WTC11 (cell line): Measurements from ENCODE around the gene ZBTB32. TPM values are rescaled to one million over a fixed set of nuclear protein-coding genes. Genes with fewer than 3 reads are reported as not detected.

Experiments used
- ATAC-seq: fragments of 200-7000 bp; cut with Tn5 transposase; 2 replicates; pipeline ENCODE4 v1.10.0; 2021; ENCODE audit warnings: mild to moderate bottlenecking, moderate library complexity
- CTCF ChIA-PET: fragments of 300-600 bp; sonication (Branson Sonifier 250); formaldehyde crosslinking; loops from one replicate; lab custom pipeline; 2021; ENCODE audit warnings: antibody characterized with exemption; lab: Charles Lee
- POLR2A ChIA-PET: fragments of 350-600 bp; sonication (Branson Sonifier 250); formaldehyde crosslinking; loops from one replicate; lab custom pipeline; 2021; ENCODE audit warnings: antibody characterized with exemption; lab: Charles Lee
- DNase-seq: peaks from one replicate; pipeline ENCODE4 v3.0.0; 2021; ENCODE audit warnings: low spot score
- H3K27ac Mint-ChIP-seq: 2 replicates; pipeline ENCODE4 v1.8.0; 2021; ENCODE audit warnings: mixed read lengths
- H3K27me3 Mint-ChIP-seq: 2 replicates; pipeline ENCODE4 v1.8.0; 2021; ENCODE audit warnings: low read depth, mild to moderate bottlenecking, moderate library complexity, mixed read lengths
- H3K36me3 Mint-ChIP-seq: 2 replicates; pipeline ENCODE4 v1.8.0; 2021; ENCODE audit warnings: mixed read lengths
- H3K4me1 Mint-ChIP-seq: 2 replicates; pipeline ENCODE4 v1.8.0; 2022; ENCODE audit warnings: mixed read lengths
- H3K4me3 Mint-ChIP-seq: 2 replicates; pipeline ENCODE4 v1.8.0; 2021; ENCODE audit warnings: mild to moderate bottlenecking, moderate library complexity, mixed read lengths
- H3K9me3 Mint-ChIP-seq: 2 replicates; pipeline ENCODE4 v1.8.0; 2021; ENCODE audit warnings: mixed read lengths
- AR ChIP-seq: fragments of 250-450 bp; sonication (Bioruptor Pico); IDR thresholded peaks from 2 replicates; pipeline ENCODE4 v1.9.0; 2021; ENCODE audit warnings: mild to moderate bottlenecking
- ATF1 ChIP-seq: sonication (generic); formaldehyde crosslinking; IDR thresholded peaks from 2 replicates; pipeline ENCODE4 v1.8.1; 2023; ENCODE audit warnings: mild to moderate bottlenecking, moderate library complexity, missing genetic modification reagents
- ATF3 ChIP-seq: sonication (generic); formaldehyde crosslinking; conservative IDR thresholded peaks from 2 replicates; pipeline ENCODE4 v1.8.1; 2022; ENCODE audit warnings: mild to moderate bottlenecking, missing genetic modification reagents
- ATF6 ChIP-seq: sonication (generic); formaldehyde crosslinking; IDR thresholded peaks from 2 replicates; pipeline ENCODE4 v1.8.1; 2023; ENCODE audit warnings: mild to moderate bottlenecking, missing genetic modification reagents
- CREB1 ChIP-seq: sonication (generic); formaldehyde crosslinking; IDR thresholded peaks from 2 replicates; pipeline ENCODE4 v1.8.0; 2023; ENCODE audit warnings: mild to moderate bottlenecking, missing genetic modification reagents
- CREM ChIP-seq: sonication (generic); formaldehyde crosslinking; IDR thresholded peaks from 2 replicates; pipeline ENCODE4 v1.8.1; 2022; ENCODE audit warnings: mild to moderate bottlenecking, missing genetic modification reagents, moderate library complexity
- E2F5 ChIP-seq: sonication (generic); formaldehyde crosslinking; IDR thresholded peaks from 2 replicates; pipeline ENCODE4 v1.8.1; 2022; ENCODE audit warnings: mild to moderate bottlenecking, moderate library complexity, missing genetic modification reagents
- ETV6 ChIP-seq: sonication (generic); formaldehyde crosslinking; IDR thresholded peaks from 2 replicates; pipeline ENCODE4 v1.8.1; 2022; ENCODE audit warnings: mild to moderate bottlenecking, missing genetic modification reagents
- FOXP1 ChIP-seq: sonication (generic); formaldehyde crosslinking; IDR thresholded peaks from 2 replicates; pipeline ENCODE4 v1.8.0; 2022; ENCODE audit warnings: missing genetic modification reagents, mild to moderate bottlenecking, moderate library complexity, borderline replicate concordance
- JUN ChIP-seq: sonication (generic); formaldehyde crosslinking; IDR thresholded peaks from 2 replicates; pipeline ENCODE4 v1.8.0; 2023; ENCODE audit warnings: mild to moderate bottlenecking, missing genetic modification reagents
- KAT7 ChIP-seq: sonication (generic); formaldehyde crosslinking; IDR thresholded peaks from 2 replicates; pipeline ENCODE4 v1.8.1; 2023; ENCODE audit warnings: missing genetic modification reagents, mild to moderate bottlenecking, borderline replicate concordance
- NR1H2 ChIP-seq: sonication (generic); formaldehyde crosslinking; IDR thresholded peaks from 2 replicates; pipeline ENCODE4 v1.9.0; 2021; ENCODE audit warnings: mild to moderate bottlenecking, moderate library complexity, missing genetic modification reagents
- NR3C1 ChIP-seq: sonication (generic); formaldehyde crosslinking; conservative IDR thresholded peaks from 2 replicates; pipeline ENCODE4 v1.8.1; 2023; ENCODE audit warnings: low read depth, mild to moderate bottlenecking, missing genetic modification reagents
- SMAD4 ChIP-seq: sonication (generic); formaldehyde crosslinking; IDR thresholded peaks from 2 replicates; pipeline ENCODE4 v1.8.0; 2022; ENCODE audit warnings: mild to moderate bottlenecking, missing genetic modification reagents
- USF2 ChIP-seq: sonication (generic); formaldehyde crosslinking; IDR thresholded peaks from 2 replicates; pipeline ENCODE4 v1.8.1; 2023; ENCODE audit warnings: mild to moderate bottlenecking, missing genetic modification reagents, moderate library complexity
- ZBTB43 ChIP-seq: sonication (generic); formaldehyde crosslinking; IDR thresholded peaks from 2 replicates; pipeline ENCODE4 v1.8.1; 2023; ENCODE audit warnings: mild to moderate bottlenecking, missing genetic modification reagents
- ZNF317 ChIP-seq: sonication (generic); formaldehyde crosslinking; IDR thresholded peaks from 2 replicates; pipeline ENCODE4 v1.8.1; 2023; ENCODE audit warnings: low read depth, mild to moderate bottlenecking, moderate library complexity, missing genetic modification reagents, borderline replicate concordance
- ZNF512 ChIP-seq: sonication (generic); formaldehyde crosslinking; IDR thresholded peaks from 2 replicates; pipeline ENCODE4 v1.8.1; 2022; ENCODE audit warnings: missing genetic modification reagents, borderline replicate concordance
- ZNF671 ChIP-seq: fragments of 250-450 bp; sonication (Bioruptor Pico); IDR thresholded peaks from 2 replicates; pipeline ENCODE4 v1.8.0; 2021; ENCODE audit warnings: mild to moderate bottlenecking
- total RNA-seq: library from RNA; stranded (reverse); gene quantifications from 3 replicates; pipeline ENCODE4 v1.2.3, GENCODE V29; 2021

ZBTB32 gene
- total RNA-seq, 1 experiment from 2014 or later, result 0.11 TPM

GRCh38 chr19:35733180-35734125, 29.1 kb downstream of the ZBTB32 start:
- 0 out of 2 replicates have a peak, but pooled peaks cover 2% of the 10 kb centered on the region for H3K4me1 Mint-ChIP-seq
- no peak for TF ChIP-seq SMAD4 (CRISPR knock-in tag)
- TF ChIP-seq JUN (CRISPR knock-in tag), result no peak
- no peak for TF ChIP-seq NR1H2 (CRISPR knock-in tag)
- no peak for TF ChIP-seq NR3C1 (CRISPR knock-in tag)
- no peak for TF ChIP-seq ETV6 (CRISPR knock-in tag)
- no peak for TF ChIP-seq AR (CRISPR knock-in tag)
- no peak for TF ChIP-seq E2F5 (CRISPR knock-in tag)
- no peak for TF ChIP-seq USF2 (CRISPR knock-in tag)
- no peak for TF ChIP-seq CREM (CRISPR knock-in tag)
- no peak for TF ChIP-seq ZNF512 (CRISPR knock-in tag)
- TF ChIP-seq ZNF317, result no peak
- TF ChIP-seq FOXP1 (CRISPR knock-in tag), result no peak
- TF ChIP-seq ATF1 (CRISPR knock-in tag), result no peak
- no peak for TF ChIP-seq ZBTB43
- TF ChIP-seq, all 79 proteins: peak for 0
- ATAC-seq (no peak), DNase-seq (no peak)
- no peaks in the 10 kb centered on the region for H3K9me3 Mint-ChIP-seq
- H3K4me3 Mint-ChIP-seq, result no peak overlapping the region
- peaks cover 54% of the 10 kb centered on the region for H3K36me3 Mint-ChIP-seq
- CTCF ChIA-PET, result no interaction called here
- no peaks in the 10 kb centered on the region for H3K27me3 Mint-ChIP-seq
- POLR2A ChIA-PET, result no interaction called here
- H3K27ac Mint-ChIP-seq, result peak overlapping the region; percentile 54; the same call in 1 of the 2 replicates

GRCh38 chr19:35734273-35734672, 29.9 kb downstream of the ZBTB32 start:
- POLR2A ChIA-PET, result no interaction called here
- Mint-ChIP-seq H3K4me3 (no peak overlapping the region), H3K36me3 (peaks cover 50% of the 10 kb centered on the region), H3K9me3 (no peaks in the 10 kb centered on the region), H3K27ac (peak overlapping the region; percentile 54; the same call in 1 of the 2 replicates), H3K4me1 (0 out of 2 replicates have a peak, but pooled peaks cover 2% of the 10 kb centered on the region), H3K27me3 (no peaks in the 10 kb centered on the region)
- ATAC-seq (no peak), DNase-seq (no peak)
- CTCF ChIA-PET, result no interaction called here
- TF ChIP-seq CREB1 (CRISPR knock-in tag) (no peak), ZBTB43 (no peak), E2F5 (CRISPR knock-in tag) (no peak), KAT7 (CRISPR knock-in tag) (no peak), ZNF671 (CRISPR knock-in tag) (no peak), ATF3 (CRISPR knock-in tag) (no peak), NR1H2 (CRISPR knock-in tag) (no peak), ATF6 (CRISPR knock-in tag) (no peak)
